Measurements from ENCODE around the gene MSI2.

DNA sequence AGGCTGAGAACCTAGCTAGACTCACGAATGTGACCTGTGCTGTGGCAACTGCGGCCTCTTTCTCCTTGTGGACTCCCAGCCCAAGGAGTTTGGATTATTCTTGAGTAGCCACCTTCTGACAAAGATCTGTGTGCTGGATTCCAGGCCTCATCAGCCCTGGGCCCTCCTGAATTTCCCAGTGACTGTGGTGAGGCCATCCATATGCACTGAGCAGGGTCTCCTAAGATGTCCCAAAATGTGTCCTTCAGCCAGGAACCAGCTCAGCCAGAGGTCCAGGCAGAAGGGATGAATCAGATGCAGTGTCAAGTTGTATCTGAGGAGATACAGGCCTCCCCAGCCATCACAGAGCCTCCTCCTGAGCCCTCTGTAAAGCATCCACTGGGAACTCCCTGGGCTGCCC is 364.3 kb downstream of the MSI2 start:
- TF ChIP-seq TAF1 (IDR thresholded peaks at IDR 0.05; ENCODE audit: low read depth) = no peak
- no peak for TF ChIP-seq ZBTB7A (IDR thresholded peaks at IDR 0.05; ENCODE audit: low read depth)
- no peak for TF ChIP-seq TCF12 (IDR thresholded peaks at IDR 0.05; ENCODE audit: low read depth)
- TF ChIP-seq, protein P1, sequence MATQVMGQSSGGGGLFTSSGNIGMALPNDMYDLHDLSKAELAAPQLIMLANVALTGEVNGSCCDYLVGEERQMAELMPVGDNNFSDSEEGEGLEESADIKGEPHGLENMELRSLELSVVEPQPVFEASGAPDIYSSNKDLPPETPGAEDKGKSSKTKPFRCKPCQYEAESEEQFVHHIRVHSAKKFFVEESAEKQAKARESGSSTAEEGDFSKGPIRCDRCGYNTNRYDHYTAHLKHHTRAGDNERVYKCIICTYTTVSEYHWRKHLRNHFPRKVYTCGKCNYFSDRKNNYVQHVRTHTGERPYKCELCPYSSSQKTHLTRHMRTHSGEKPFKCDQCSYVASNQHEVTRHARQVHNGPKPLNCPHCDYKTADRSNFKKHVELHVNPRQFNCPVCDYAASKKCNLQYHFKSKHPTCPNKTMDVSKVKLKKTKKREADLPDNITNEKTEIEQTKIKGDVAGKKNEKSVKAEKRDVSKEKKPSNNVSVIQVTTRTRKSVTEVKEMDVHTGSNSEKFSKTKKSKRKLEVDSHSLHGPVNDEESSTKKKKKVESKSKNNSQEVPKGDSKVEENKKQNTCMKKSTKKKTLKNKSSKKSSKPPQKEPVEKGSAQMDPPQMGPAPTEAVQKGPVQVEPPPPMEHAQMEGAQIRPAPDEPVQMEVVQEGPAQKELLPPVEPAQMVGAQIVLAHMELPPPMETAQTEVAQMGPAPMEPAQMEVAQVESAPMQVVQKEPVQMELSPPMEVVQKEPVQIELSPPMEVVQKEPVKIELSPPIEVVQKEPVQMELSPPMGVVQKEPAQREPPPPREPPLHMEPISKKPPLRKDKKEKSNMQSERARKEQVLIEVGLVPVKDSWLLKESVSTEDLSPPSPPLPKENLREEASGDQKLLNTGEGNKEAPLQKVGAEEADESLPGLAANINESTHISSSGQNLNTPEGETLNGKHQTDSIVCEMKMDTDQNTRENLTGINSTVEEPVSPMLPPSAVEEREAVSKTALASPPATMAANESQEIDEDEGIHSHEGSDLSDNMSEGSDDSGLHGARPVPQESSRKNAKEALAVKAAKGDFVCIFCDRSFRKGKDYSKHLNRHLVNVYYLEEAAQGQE (IDR thresholded peaks at IDR 0.05; ENCODE audit: low read depth) = no peak
- no peak for TF ChIP-seq RAD21 (IDR thresholded peaks at IDR 0.05; ENCODE audit: low read depth)

Measured in Ishikawa (cell line).